Choroid plexus epithelial cell (primary cell): Measurements from ENCODE around the gene SCNN1A.

Experiments
- DNase-seq: peaks from one replicate; pipeline ENCODE4 v3.0.0-alpha.2; 2010; ENCODE audit warnings: low read depth
- H3K4me3 ChIP-seq: 2 replicates; pipeline ENCODE4 v1.5.1; 2011; ENCODE audit warnings: low read depth, mild to moderate bottlenecking, control low read depth, low read length, moderate library complexity
- CTCF ChIP-seq: conservative IDR thresholded peaks from 2 replicates; pipeline ENCODE4 v1.5.1; 2011; ENCODE audit warnings: low read depth, mild to moderate bottlenecking, control low read depth, inconsistent platforms, low read length, moderate library complexity

The SCNN1A gene

GRCh38 chr12:6416596-6416995 is 41.2 kb upstream of the SCNN1A start:
- no peak overlapping the region for H3K4me3 ChIP-seq
- TF ChIP-seq CTCF: no peak

GRCh38 chr12:6407236-6407954 is 32.0 kb upstream of the SCNN1A start:
- no peak overlapping the region for H3K4me3 ChIP-seq
- no peak for TF ChIP-seq CTCF
- no peak for DNase-seq

More at GRCh38 chr12:6416596-6416995, 41.2 kb upstream of the SCNN1A start:
- no peak for DNase-seq

- H3K4me3 ChIP-seq: no peak overlapping the region
- no peak for TF ChIP-seq CTCF
- DNase-seq: no peak
Observed at GRCh38 chr12:6405963-6406362, 30.6 kb upstream of the SCNN1A start.

- DNase-seq: no peak
- no peak for TF ChIP-seq CTCF
- no peak overlapping the region for H3K4me3 ChIP-seq
Observed at GRCh38 chr12:6404390-6404789, 29.0 kb upstream of the SCNN1A start.

GRCh38 chr12:6399884-6400644 is 24.7 kb upstream of the SCNN1A start:
- no peak for DNase-seq
- no peak overlapping the region for H3K4me3 ChIP-seq

GRCh38 chr12:6396031-6396430 is 20.7 kb upstream of the SCNN1A start:
- no peak for DNase-seq
- no peak for TF ChIP-seq CTCF

More at GRCh38 chr12:6399884-6400644, 24.7 kb upstream of the SCNN1A start:
- no peak for TF ChIP-seq CTCF

More at GRCh38 chr12:6396031-6396430, 20.7 kb upstream of the SCNN1A start:
- no peak overlapping the region for H3K4me3 ChIP-seq
